Activated CD4-positive, alpha-beta T cell treated with anti-CD3 and anti-CD28 coated beads for 36 hours (primary cell): ENCODE measurements around the gene PRDM5. TPM values are rescaled to one million over a fixed set of nuclear protein-coding genes. Genes with fewer than 3 reads are reported as not detected.

ENCODE experiments used
- ATAC-seq: fragments of 200-7000 bp; cut with Tn5 transposase; one replicate; pipeline ENCODE4 v1.10.0; 2021; ENCODE audit warnings: mild to moderate bottlenecking, moderate library complexity
- CTCF ChIA-PET: fragments of 350-600 bp; sonication (Branson Sonifier 250); formaldehyde crosslinking; loops from one replicate; lab custom pipeline; 2021; ENCODE audit warnings: antibody characterized with exemption; lab: Charles Lee
- POLR2A ChIA-PET: fragments of 350-600 bp; sonication (Branson Sonifier 250); formaldehyde crosslinking; loops from one replicate; lab custom pipeline; 2021; ENCODE audit warnings: antibody characterized with exemption, inconsistent platforms; lab: Charles Lee
- DNase-seq: peaks from one replicate; pipeline ENCODE4 v3.0.0-alpha.2; 2020
- H3K27ac Mint-ChIP-seq: one replicate; pipeline ENCODE4 v1.8.0; 2021; ENCODE audit warnings: mixed read lengths
- H3K27me3 Mint-ChIP-seq: one replicate; pipeline ENCODE4 v1.8.0; 2021; ENCODE audit warnings: mixed read lengths
- H3K36me3 Mint-ChIP-seq: one replicate; pipeline ENCODE4 v1.8.0; 2021; ENCODE audit warnings: low read depth, mixed read lengths
- H3K4me1 Mint-ChIP-seq: one replicate; pipeline ENCODE4 v1.8.0; 2021; ENCODE audit warnings: mixed read lengths
- H3K4me3 Mint-ChIP-seq: one replicate; pipeline ENCODE4 v1.8.0; 2021; ENCODE audit warnings: mild to moderate bottlenecking, moderate library complexity, mixed read lengths
- H3K9me3 Mint-ChIP-seq: one replicate; pipeline ENCODE4 v1.8.0; 2021; ENCODE audit warnings: low read depth, mixed read lengths
- intact Hi-C, 2 experiments: fragments of 100-400 bp; cut with DNase I in 1 of 2; cut with micrococcal nuclease in 1 of 2; formaldehyde crosslinking; loops; one replicate each; pipeline versions ENCODE4 v1.14.2 to v1.15.1; 2022 to 2024; cut with DNase I, micrococcal nuclease
- total RNA-seq, 2 experiments: library from RNA; stranded (reverse); gene quantifications; one replicate each; pipeline ENCODE4 v1.2.3, GENCODE V29; 2021

Gene PRDM5
- total RNA-seq, 2 experiments from 2014 or later: 0.05 TPM; not detected in 1

- intact Hi-C loops: loop anchor here in 1 of 2 experiments (5.0 kb wide), 1 partner anchor 843 kb away; no protein-coding TSS in a partner anchor
- ChIA-PET CTCF (interaction anchor here (1.4 kb wide), 1 partner anchor 56 kb away, joined by 3 read pairs; no protein-coding TSS in a partner anchor), POLR2A (no interaction called here)
- H3K9me3 Mint-ChIP-seq: no peaks in the 10 kb centered on the region
- peaks cover 12% of the 10 kb centered on the region for H3K27me3 Mint-ChIP-seq
- DNase-seq (no peak), ATAC-seq (no peak)
- peaks cover 8% of the 10 kb centered on the region for H3K4me1 Mint-ChIP-seq
- H3K4me3 Mint-ChIP-seq: no peak overlapping the region
- H3K36me3 Mint-ChIP-seq: no peaks in the 10 kb centered on the region
- no peak overlapping the region for H3K27ac Mint-ChIP-seq
Measured at GRCh38 chr4:120915336-120915735, 7.2 kb downstream of the PRDM5 start.

- Mint-ChIP-seq H3K27me3 (peaks cover 13% of the 10 kb centered on the region), H3K4me1 (peaks cover 7% of the 10 kb centered on the region), H3K4me3 (no peak overlapping the region), H3K36me3 (no peaks in the 10 kb centered on the region), H3K27ac (no peak overlapping the region), H3K9me3 (no peaks in the 10 kb centered on the region)
- POLR2A ChIA-PET: no interaction called here
- intact Hi-C loops: loop anchor here (1.0 to 5.0 kb wide), 2 partner anchors 138 to 139 kb away; no protein-coding TSS in a partner anchor
- DNase-seq: no peak
- ATAC-seq: peak; percentile 37
- CTCF ChIA-PET: interaction anchor here (0.9 kb wide), 1 partner anchor 249 kb away, joined by 3 read pairs; no protein-coding TSS in a partner anchor
Measured at GRCh38 chr4:120903419-120903818, 19.1 kb downstream of the PRDM5 start.

GRCh38 chr4:120902925-120903324 is 19.6 kb downstream of the PRDM5 start:
- H3K4me1 Mint-ChIP-seq: peaks cover 7% of the 10 kb centered on the region
- no peak overlapping the region for H3K4me3 Mint-ChIP-seq
- peak; percentile 22 for DNase-seq
- ChIA-PET POLR2A (no interaction called here), CTCF (interaction anchor here (0.9 kb wide), 1 partner anchor 249 kb away, joined by 3 read pairs; no protein-coding TSS in a partner anchor)
- peaks cover 13% of the 10 kb centered on the region for H3K27me3 Mint-ChIP-seq
- H3K36me3 Mint-ChIP-seq: no peaks in the 10 kb centered on the region
- intact Hi-C loops: loop anchor here (1.0 to 5.0 kb wide), 2 partner anchors 138 to 139 kb away; no protein-coding TSS in a partner anchor
- H3K27ac Mint-ChIP-seq: no peak overlapping the region
- no peaks in the 10 kb centered on the region for H3K9me3 Mint-ChIP-seq
- ATAC-seq: peak; percentile 87

GRCh38 chr4:120901731-120902130 is 20.8 kb downstream of the PRDM5 start:
- Mint-ChIP-seq H3K36me3 (no peaks in the 10 kb centered on the region), H3K9me3 (no peaks in the 10 kb centered on the region), H3K27me3 (peaks cover 19% of the 10 kb centered on the region), H3K4me1 (peaks cover 7% of the 10 kb centered on the region), H3K27ac (no peak overlapping the region), H3K4me3 (no peak overlapping the region)
- intact Hi-C loops: loop anchor here in 1 of 2 experiments (5.0 kb wide), 1 partner anchor 141 kb away; no protein-coding TSS in a partner anchor
- ATAC-seq: no peak
- ChIA-PET CTCF (interaction anchor here (0.7 to 1.0 kb wide), 2 partner anchors 10 to 220 kb away, joined by 3 read pairs; no protein-coding TSS in a partner anchor), POLR2A (no interaction called here)
- DNase-seq: no peak

GRCh38 chr4:120897981-120898719 is 24.4 kb downstream of the PRDM5 start:
- intact Hi-C loops: no loop called here
- ChIA-PET POLR2A (no interaction called here), CTCF (no interaction called here)
- Mint-ChIP-seq H3K36me3 (no peaks in the 10 kb centered on the region), H3K4me1 (peaks cover 5% of the 10 kb centered on the region), H3K27ac (no peak overlapping the region), H3K9me3 (peaks cover 2% of the 10 kb centered on the region), H3K27me3 (peaks cover 15% of the 10 kb centered on the region), H3K4me3 (no peak overlapping the region)
- no peak for ATAC-seq
- no peak for DNase-seq

GRCh38 chr4:120895554-120895953 is 27.0 kb downstream of the PRDM5 start:
- peaks cover 16% of the 10 kb centered on the region for H3K9me3 Mint-ChIP-seq
- no peaks in the 10 kb centered on the region for H3K4me1 Mint-ChIP-seq
- ChIA-PET POLR2A (no interaction called here), CTCF (interaction anchor here (1.2 to 1.5 kb wide), 2 partner anchors 10 to 25 kb away, joined by 3 read pairs; no protein-coding TSS in a partner anchor)
- H3K4me3 Mint-ChIP-seq: no peak overlapping the region
- ATAC-seq (no peak), DNase-seq (no peak)
- no peaks in the 10 kb centered on the region for H3K36me3 Mint-ChIP-seq
- H3K27ac Mint-ChIP-seq: no peak overlapping the region
- H3K27me3 Mint-ChIP-seq: peaks cover 6% of the 10 kb centered on the region
- intact Hi-C loops: no loop called here

- POLR2A ChIA-PET: no interaction called here
- Mint-ChIP-seq H3K27ac (no peak overlapping the region), H3K4me1 (no peaks in the 10 kb centered on the region), H3K36me3 (no peaks in the 10 kb centered on the region), H3K27me3 (peaks cover 6% of the 10 kb centered on the region), H3K4me3 (no peak overlapping the region), H3K9me3 (peaks cover 16% of the 10 kb centered on the region)
- no peak for ATAC-seq
- CTCF ChIA-PET: no interaction called here
- intact Hi-C loops: no loop called here
- no peak for DNase-seq
Measured at GRCh38 chr4:120893314-120893713, 29.2 kb downstream of the PRDM5 start.

- Mint-ChIP-seq H3K36me3 (no peaks in the 10 kb centered on the region), H3K4me3 (no peak overlapping the region), H3K27ac (no peak overlapping the region), H3K4me1 (no peaks in the 10 kb centered on the region), H3K9me3 (peaks cover 5% of the 10 kb centered on the region), H3K27me3 (peaks cover 5% of the 10 kb centered on the region)
- intact Hi-C loops: no loop called here
- POLR2A ChIA-PET: no interaction called here
- no peak for DNase-seq
- CTCF ChIA-PET: no interaction called here
- no peak for ATAC-seq
Measured at GRCh38 chr4:120886191-120886590, 36.3 kb downstream of the PRDM5 start.

GRCh38 chr4:120881846-120882245 is 40.7 kb downstream of the PRDM5 start:
- CTCF ChIA-PET: interaction anchor here (0.6 kb wide), 1 partner anchor 33 kb away, joined by 3 read pairs; no protein-coding TSS in a partner anchor
- no peaks in the 10 kb centered on the region for H3K36me3 Mint-ChIP-seq
- peaks cover 3% of the 10 kb centered on the region for H3K9me3 Mint-ChIP-seq
- POLR2A ChIA-PET: no interaction called here
- peaks cover 2% of the 10 kb centered on the region for H3K27me3 Mint-ChIP-seq
- no peak for ATAC-seq
- H3K4me3 Mint-ChIP-seq: no peak overlapping the region
- intact Hi-C loops: no loop called here
- H3K4me1 Mint-ChIP-seq: no peaks in the 10 kb centered on the region
- no peak for DNase-seq
- H3K27ac Mint-ChIP-seq: no peak overlapping the region

GRCh38 chr4:120881351-120881750 is 41.2 kb downstream of the PRDM5 start:
- Mint-ChIP-seq H3K27me3 (peaks cover 2% of the 10 kb centered on the region), H3K4me3 (no peak overlapping the region), H3K27ac (no peak overlapping the region), H3K4me1 (no peaks in the 10 kb centered on the region), H3K9me3 (peaks cover 3% of the 10 kb centered on the region), H3K36me3 (no peaks in the 10 kb centered on the region)
- ATAC-seq (no peak), DNase-seq (no peak)
- intact Hi-C loops: no loop called here
- ChIA-PET CTCF (no interaction called here), POLR2A (no interaction called here)

- ChIA-PET CTCF (no interaction called here), POLR2A (no interaction called here)
- Mint-ChIP-seq H3K27ac (no peak overlapping the region), H3K36me3 (no peaks in the 10 kb centered on the region), H3K4me1 (no peaks in the 10 kb centered on the region), H3K4me3 (no peak overlapping the region), H3K27me3 (peaks cover 2% of the 10 kb centered on the region), H3K9me3 (peaks cover 3% of the 10 kb centered on the region)
- ATAC-seq (no peak), DNase-seq (no peak)
- intact Hi-C loops: no loop called here
Measured at GRCh38 chr4:120877021-120877420, 45.5 kb downstream of the PRDM5 start.
